GM18505 (cell line): Measurements from ENCODE around the gene MCF2L.

Experiments used
- ATAC-seq: cut with Tn5 transposase; IDR thresholded peaks from one replicate; pipeline ENCODE4 v1.9.1; 2021; ENCODE audit not compliant: unreplicated experiment
- POLR2A ChIP-seq: IDR thresholded peaks from 4 replicates; pipeline ENCODE4 v1.6.1; 2011; ENCODE audit warnings: borderline replicate concordance; ENCODE audit not compliant: insufficient read depth, insufficient read length; ENCODE audit errors: extremely low read depth

The MCF2L gene

GRCh38 chr13:112977091-112977490, 8.1 kb downstream of the MCF2L start:
- ATAC-seq, result no peak
- no peak for TF ChIP-seq POLR2A

- no peak for TF ChIP-seq POLR2A
- ATAC-seq, result no peak
Observed at GRCh38 chr13:112977525-112977924, 8.5 kb downstream of the MCF2L start.

- ATAC-seq, result no peak
- no peak for TF ChIP-seq POLR2A
Observed at GRCh38 chr13:112978561-112979405, 9.8 kb downstream of the MCF2L start.

- ATAC-seq, result no peak
- no peak for TF ChIP-seq POLR2A
Observed at GRCh38 chr13:112979406-112979902, 10.4 kb downstream of the MCF2L start.

- no peak for TF ChIP-seq POLR2A
- no peak for ATAC-seq
Observed at GRCh38 chr13:112980434-112980833, 11.4 kb downstream of the MCF2L start.

GRCh38 chr13:112981451-112981850, 12.4 kb downstream of the MCF2L start:
- ATAC-seq, result no peak
- no peak for TF ChIP-seq POLR2A

- ATAC-seq, result no peak
- TF ChIP-seq POLR2A, result no peak
Observed at GRCh38 chr13:112982281-112983041, 13.4 kb downstream of the MCF2L start.

- ATAC-seq, result no peak
- TF ChIP-seq POLR2A, result no peak
Observed at GRCh38 chr13:112983042-112983305, 14.0 kb downstream of the MCF2L start.

GRCh38 chr13:112983428-112984196, 14.6 kb downstream of the MCF2L start:
- no peak for ATAC-seq
- TF ChIP-seq POLR2A, result no peak

GRCh38 chr13:112984501-112984900, 15.5 kb downstream of the MCF2L start:
- TF ChIP-seq POLR2A, result no peak
- no peak for ATAC-seq

- no peak for ATAC-seq
- TF ChIP-seq POLR2A, result no peak
Observed at GRCh38 chr13:112984954-112985802, 16.2 kb downstream of the MCF2L start.

- no peak for TF ChIP-seq POLR2A
- no peak for ATAC-seq
Observed at GRCh38 chr13:112985803-112986408, 16.9 kb downstream of the MCF2L start.
